Esophagus (tissue), 2 donors: Measurements from ENCODE around the gene FAXDC2. TPM values are rescaled to one million over a fixed set of nuclear protein-coding genes. Genes with fewer than 3 reads are reported as not detected.

ENCODE experiments used
- H3K27ac ChIP-seq, 2 donors: one replicate each; pipeline ENCODE4 v1.5.1; 2013; ENCODE audit warnings: low read depth in 2 of 2, mild to moderate bottlenecking in 2 of 2, inconsistent platforms in 1 of 2, low read length in 1 of 2, moderate library complexity in 1 of 2
- H3K27me3 ChIP-seq, 2 donors: one replicate each; pipeline ENCODE4 v1.6.1; 2013; ENCODE audit warnings: low read length in 2 of 2, control low read depth in 1 of 2, mild to moderate bottlenecking in 1 of 2; ENCODE audit not compliant: insufficient read depth in 2 of 2, control insufficient read depth in 1 of 2
- H3K36me3 ChIP-seq, 2 donors: one replicate each; pipeline ENCODE4 v1.6.1; 2013; ENCODE audit warnings: low read length in 1 of 2; ENCODE audit not compliant: control insufficient read depth in 2 of 2, insufficient read depth in 2 of 2
- H3K4me1 ChIP-seq, 2 donors: one replicate each; pipeline ENCODE4 v1.6.1; 2013; ENCODE audit warnings: low read length in 1 of 2; ENCODE audit not compliant: control insufficient read depth in 2 of 2, insufficient read depth in 2 of 2
- H3K4me3 ChIP-seq, 2 donors: one replicate each; pipeline ENCODE4 v1.5.1; 2013; ENCODE audit warnings: low read length in 2 of 2, mild to moderate bottlenecking in 2 of 2, low read depth in 1 of 2, moderate library complexity in 1 of 2
- H3K9me3 ChIP-seq, 2 donors: one replicate each; pipeline ENCODE4 v1.6.1; 2013; ENCODE audit warnings: mild to moderate bottlenecking in 2 of 2, low read depth in 1 of 2, low read length in 1 of 2, moderate library complexity in 1 of 2; ENCODE audit not compliant: control insufficient read depth in 2 of 2, insufficient read depth in 1 of 2
- WGBS, 2 donors: extraction: QIAGEN DNeasy Blood & Tissue Kit; methylation state at CpG; one replicate each; pipeline ENCODE4 v1.1.7; 2013; 5-methylcytosine and 5-hydroxymethylcytosine counted together
- polyA plus RNA-seq, 2 donors: library from polyadenylated mRNA; stranded (reverse); fragments of 200-250 nt; gene quantifications; one replicate each; pipeline ENCODE4 v1.2.3, GENCODE V29; 2013
- donor health status: healthy with polysubstance abuse.
- donor health status: Bipolar disorder and iron deficiency.

Gene FAXDC2
- polyA plus RNA-seq, 2 donors: 2.4 to 6.0 TPM

- Histone ChIP-seq H3K27ac (no peak overlapping the region), H3K36me3 (peaks cover 5 to 30% of the 10 kb centered on the region in 2 donors), H3K4me1 (no peaks in the 10 kb centered on the region), H3K9me3 (no peaks in the 10 kb centered on the region), H3K27me3 (no peaks in the 10 kb centered on the region), H3K4me3 (no peak overlapping the region)
- WGBS, 2 donors: 72 to 77% methylated on average over 7 of the region's 7 CpGs
These were observed 30.9 kb downstream of the FAXDC2 start for GRCh38 chr5:154819546-154819945.

GRCh38 chr5:154818471-154819116, 31.8 kb downstream of the FAXDC2 start:
- Histone ChIP-seq H3K27ac (no peak overlapping the region), H3K4me3 (no peak overlapping the region), H3K36me3 (peaks cover 11 to 32% of the 10 kb centered on the region in 2 donors), H3K9me3 (no peaks in the 10 kb centered on the region), H3K4me1 (no peaks in the 10 kb centered on the region), H3K27me3 (no peaks in the 10 kb centered on the region)
- WGBS, 2 donors: 75 to 83% methylated on average over 2 of the region's 2 CpGs

DNA sequence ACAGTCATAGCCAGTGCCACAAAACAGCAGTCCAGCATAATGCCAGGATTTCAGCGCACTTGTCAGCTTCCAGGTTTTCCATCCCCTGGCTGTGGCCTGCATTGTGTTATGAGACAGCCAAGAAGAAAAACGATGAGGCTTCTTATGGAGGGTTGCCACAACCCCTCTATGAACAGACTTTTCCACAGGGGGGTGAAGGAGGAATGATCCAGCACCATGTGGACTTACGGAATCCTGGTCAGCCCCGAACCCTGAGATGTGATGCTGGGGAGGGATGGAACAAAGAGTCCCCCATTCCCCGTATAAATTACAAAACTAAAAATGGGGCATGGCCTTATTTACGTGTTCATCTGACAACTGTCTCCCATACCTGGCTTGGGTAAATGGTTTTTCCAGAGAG, 32.6 kb downstream of the FAXDC2 start:
- Histone ChIP-seq H3K9me3 (no peaks in the 10 kb centered on the region), H3K4me1 (no peaks in the 10 kb centered on the region), H3K4me3 (no peak overlapping the region), H3K27me3 (no peaks in the 10 kb centered on the region), H3K27ac (no peak overlapping the region), H3K36me3 (peaks cover 14 to 29% of the 10 kb centered on the region in 2 donors)
- 83 to 88% methylated on average over 6 of the region's 6 CpGs for WGBS, 2 donors

DNA sequence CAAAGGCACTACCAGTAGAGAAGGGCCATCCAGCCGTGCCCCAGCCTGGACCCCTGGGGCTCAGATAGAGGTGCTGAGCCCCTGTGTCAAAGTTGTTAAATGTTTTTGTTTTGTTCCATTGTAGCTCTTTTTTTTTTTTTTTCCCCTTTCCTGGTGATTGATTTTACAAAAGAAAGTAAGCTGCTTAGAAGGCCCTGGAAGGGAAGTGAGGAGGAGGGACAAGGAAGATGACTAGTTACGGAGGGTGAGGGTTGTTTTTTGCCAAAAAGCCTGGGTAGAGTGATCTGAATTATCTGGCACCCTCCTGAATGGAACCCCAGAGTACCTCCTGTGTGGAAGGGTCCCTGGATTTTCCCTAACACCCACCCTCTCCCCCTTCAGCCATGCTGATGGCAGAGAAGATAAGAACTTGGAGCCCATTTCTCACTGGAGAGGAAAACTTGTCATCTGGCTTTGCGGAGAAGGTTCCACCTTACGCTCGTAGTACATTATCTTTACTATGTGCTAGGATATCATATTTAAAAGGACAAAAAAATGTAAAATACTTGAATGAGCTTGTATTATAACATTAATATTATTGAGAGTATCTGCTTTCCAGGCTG, 33.4 kb downstream of the FAXDC2 start:
- H3K9me3 ChIP-seq: no peaks in the 10 kb centered on the region
- no peak overlapping the region for H3K4me3 ChIP-seq
- H3K36me3 ChIP-seq: peaks cover 14 to 29% of the 10 kb centered on the region in 2 donors
- WGBS, 2 donors: 84 to 88% methylated on average over 5 of the region's 5 CpGs
- no peak overlapping the region for H3K27ac ChIP-seq
- no peaks in the 10 kb centered on the region for H3K4me1 ChIP-seq
- H3K27me3 ChIP-seq: no peaks in the 10 kb centered on the region

DNA sequence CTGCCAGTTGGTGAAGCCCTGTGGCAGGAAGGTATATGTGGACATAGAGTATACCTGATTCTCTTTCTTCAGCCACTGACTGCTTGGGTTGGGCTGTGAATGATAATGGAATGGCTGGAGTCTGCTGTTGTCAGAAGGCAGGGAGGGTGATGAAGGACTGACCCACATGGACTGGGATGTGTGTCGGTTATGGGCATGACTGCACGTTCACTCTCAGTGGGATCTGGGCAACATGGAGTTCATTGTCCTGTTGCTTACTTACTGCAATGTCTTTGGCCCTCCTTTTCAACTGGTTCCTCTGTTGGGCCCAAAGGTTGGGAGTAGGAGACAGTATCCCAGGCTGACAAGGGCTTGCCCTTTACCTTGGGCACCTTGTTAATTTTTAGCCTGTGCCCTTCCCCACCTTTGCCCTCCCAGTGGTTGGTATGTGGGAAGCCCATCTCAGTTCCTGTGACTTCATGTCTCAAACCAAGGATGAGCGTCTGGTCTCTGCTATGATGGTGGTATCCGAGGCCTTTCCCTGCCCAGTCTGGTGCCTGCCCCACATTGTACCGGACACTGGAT, 34.6 kb downstream of the FAXDC2 start:
- 83 to 89% methylated on average over 5 of the region's 5 CpGs for WGBS, 2 donors
- H3K27ac ChIP-seq: no peak overlapping the region
- H3K4me1 ChIP-seq: no peaks in the 10 kb centered on the region
- no peak overlapping the region for H3K4me3 ChIP-seq
- H3K36me3 ChIP-seq: peaks cover 14 to 33% of the 10 kb centered on the region in 2 donors
- H3K9me3 ChIP-seq: no peaks in the 10 kb centered on the region
- H3K27me3 ChIP-seq: no peaks in the 10 kb centered on the region

GRCh38 chr5:154815025-154815424, 35.4 kb downstream of the FAXDC2 start:
- 85 to 87% methylated on average over 11 of the region's 11 CpGs for WGBS, 2 donors
- no peaks in the 10 kb centered on the region for H3K27me3 ChIP-seq
- no peaks in the 10 kb centered on the region for H3K9me3 ChIP-seq
- H3K36me3 ChIP-seq: peaks cover 14 to 32% of the 10 kb centered on the region in 2 donors
- no peak overlapping the region for H3K4me3 ChIP-seq
- no peaks in the 10 kb centered on the region for H3K4me1 ChIP-seq
- H3K27ac ChIP-seq: no peak overlapping the region

DNA sequence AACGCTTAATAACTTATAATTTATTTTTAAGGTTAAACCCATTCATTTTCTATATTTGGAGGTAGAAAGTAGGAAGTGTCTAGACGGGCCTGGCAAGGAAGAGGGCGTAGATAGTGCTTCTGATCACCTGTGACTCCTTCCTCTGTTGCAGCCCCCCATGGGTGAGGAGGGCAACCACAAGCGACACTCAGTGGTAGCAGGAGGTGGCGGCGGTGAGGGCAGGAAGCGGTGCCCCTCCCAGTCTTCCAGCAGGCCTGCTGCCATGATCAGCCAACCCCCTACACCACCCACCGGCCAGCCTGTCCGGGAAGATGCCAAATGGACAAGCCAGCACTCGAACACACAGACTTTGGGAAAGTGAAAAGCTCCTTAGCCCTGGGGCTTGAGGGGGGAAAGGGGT, 36.7 kb downstream of the FAXDC2 start:
- Histone ChIP-seq H3K27ac (no peak overlapping the region), H3K9me3 (no peaks in the 10 kb centered on the region), H3K4me3 (no peak overlapping the region), H3K27me3 (no peaks in the 10 kb centered on the region), H3K4me1 (no peaks in the 10 kb centered on the region), H3K36me3 (peaks cover 14 to 32% of the 10 kb centered on the region in 2 donors)
- WGBS, 2 donors: 57 to 58% methylated on average over 10 of the region's 10 CpGs

GRCh38 chr5:154813158-154813557, 37.2 kb downstream of the FAXDC2 start:
- peaks cover 14 to 35% of the 10 kb centered on the region in 2 donors for H3K36me3 ChIP-seq
- H3K27ac ChIP-seq: no peak overlapping the region
- H3K4me1 ChIP-seq: no peaks in the 10 kb centered on the region
- 71 to 77% methylated on average over 4 of the region's 4 CpGs for WGBS, 2 donors
- no peak overlapping the region for H3K4me3 ChIP-seq
- no peaks in the 10 kb centered on the region for H3K27me3 ChIP-seq
- no peaks in the 10 kb centered on the region for H3K9me3 ChIP-seq

GRCh38 chr5:154811653-154812465, 38.5 kb downstream of the FAXDC2 start:
- 33 to 34% methylated on average over 3 of the region's 3 CpGs for WGBS, 2 donors
- H3K27ac ChIP-seq: no peak overlapping the region
- no peaks in the 10 kb centered on the region for H3K9me3 ChIP-seq
- peaks cover 14 to 34% of the 10 kb centered on the region in 2 donors for H3K36me3 ChIP-seq
- no peak overlapping the region for H3K4me3 ChIP-seq
- no peaks in the 10 kb centered on the region for H3K4me1 ChIP-seq
- no peaks in the 10 kb centered on the region for H3K27me3 ChIP-seq
